Activated CD4-positive, alpha-beta T cell treated with anti-CD3 and anti-CD28 coated beads, Interleukin-2, amount 50 U/mL, for 1 hour (primary cell): ENCODE measurements around the gene BPHL.
"Not testable (repeated sequence)": the region's sequence is repeated elsewhere in the genome, so short reads cannot be mapped to it uniquely, and the experiment has no call there.

Source experiments
- DNase-seq: peaks from one replicate; pipeline ENCODE4 v3.0.0-alpha.2; 2020

Gene BPHL

DNA sequence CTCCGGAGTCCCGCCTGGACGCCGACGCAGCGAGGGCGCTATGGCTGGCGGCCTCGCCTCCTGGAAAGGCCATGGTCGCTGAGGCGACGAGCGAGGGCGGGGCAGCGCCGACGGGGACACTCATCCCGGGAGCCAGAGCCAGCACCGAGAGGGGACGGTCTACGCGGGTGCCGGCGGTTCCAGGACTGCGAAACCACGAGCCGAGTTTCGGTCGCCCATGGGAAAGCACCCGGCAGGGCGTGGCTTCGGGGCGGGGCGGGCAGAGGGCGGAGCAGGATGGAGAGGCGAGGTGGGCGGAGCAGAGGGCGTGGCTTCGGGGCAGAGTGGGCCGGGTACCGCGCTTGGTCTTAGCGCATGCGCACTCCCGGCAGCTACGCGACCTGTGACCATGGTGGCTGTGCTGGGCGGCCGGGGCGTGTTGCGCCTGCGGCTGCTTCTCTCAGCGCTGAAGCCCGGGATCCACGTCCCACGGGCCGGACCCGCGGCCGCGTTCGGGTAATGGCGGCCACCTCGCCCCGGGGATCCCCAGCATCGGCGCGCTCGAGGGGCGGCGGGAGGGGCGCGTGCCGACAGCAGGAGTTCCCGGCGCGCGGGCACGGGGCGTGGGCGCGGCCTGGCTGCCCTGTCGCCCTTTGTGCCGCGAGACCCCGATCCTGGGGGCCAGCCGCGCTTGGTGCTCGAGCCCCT lies at the start of gene BPHL:
Gene BPHL (plus strand): TSS at position 359 of the 687 bp plus-strand sequence. CDS start 30 bp downstream, at position 389.
- peak; percentile 100 for DNase-seq

GRCh38 chr6:3071568-3071967 lies 46.9 kb upstream of the BPHL start:
- DNase-seq: no peak

GRCh38 chr6:3072798-3073197 lies 45.7 kb upstream of the BPHL start:
- no peak for DNase-seq

- no peak for DNase-seq
Observed at GRCh38 chr6:3073382-3073781, 45.1 kb upstream of the BPHL start.

DNA sequence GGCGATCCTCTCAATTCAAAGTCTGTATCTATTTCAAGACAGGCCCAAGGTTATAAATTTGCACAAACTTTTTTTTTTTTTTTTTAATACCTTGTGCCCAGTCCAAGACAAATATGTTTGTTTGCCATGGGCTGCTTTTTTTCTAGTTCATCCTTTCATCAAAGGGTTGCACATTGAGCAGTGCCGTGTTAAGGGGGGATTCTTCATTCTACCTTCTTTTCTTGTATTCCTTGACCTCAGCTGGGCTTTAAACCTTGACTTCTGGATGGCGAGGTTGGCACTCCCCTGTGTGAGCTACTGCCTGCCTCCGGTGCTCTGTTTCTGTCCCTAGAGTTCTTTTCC lies 42.8 kb upstream of the BPHL start:
- no peak for DNase-seq

DNA sequence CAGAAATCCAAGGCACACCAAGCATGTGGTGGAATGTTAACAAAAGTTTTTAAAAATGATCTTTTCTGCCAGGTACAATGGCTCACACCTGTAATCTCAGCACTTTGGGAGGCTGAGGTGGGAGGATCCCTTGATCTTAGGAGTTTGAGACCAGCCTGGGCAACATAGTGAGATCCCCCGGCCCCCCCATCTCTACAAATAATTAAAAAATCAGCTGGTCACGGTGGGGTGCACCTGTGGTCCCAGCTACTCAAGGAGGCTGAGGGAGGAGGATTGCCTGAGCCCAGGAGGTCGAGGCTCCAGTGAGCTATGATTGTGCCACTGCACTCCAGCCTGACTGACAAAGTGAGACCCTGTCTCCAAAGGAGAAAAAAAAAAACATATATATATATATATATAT lies 42.2 kb upstream of the BPHL start:
- DNase-seq: no peak

DNA sequence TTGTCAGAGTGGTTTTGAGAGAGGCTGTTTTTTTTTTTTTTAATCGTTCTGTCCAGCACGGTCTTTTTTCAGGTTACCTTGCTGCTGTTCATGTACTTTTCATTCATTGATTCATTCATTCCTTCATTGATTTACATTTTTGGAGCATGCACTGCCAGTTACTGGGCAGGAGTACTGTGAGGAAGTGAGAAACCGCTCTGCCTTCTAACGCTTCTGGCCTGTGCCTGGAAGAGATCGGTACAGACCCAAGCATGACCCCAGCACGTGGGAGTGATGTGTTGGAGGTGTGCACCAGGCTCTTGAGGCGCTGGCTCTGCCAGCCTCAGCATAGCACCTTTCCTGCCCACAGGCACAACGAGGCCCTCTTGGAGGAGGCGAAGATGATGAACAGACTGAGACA lies 41.1 kb upstream of the BPHL start:
- DNase-seq: no peak

DNA sequence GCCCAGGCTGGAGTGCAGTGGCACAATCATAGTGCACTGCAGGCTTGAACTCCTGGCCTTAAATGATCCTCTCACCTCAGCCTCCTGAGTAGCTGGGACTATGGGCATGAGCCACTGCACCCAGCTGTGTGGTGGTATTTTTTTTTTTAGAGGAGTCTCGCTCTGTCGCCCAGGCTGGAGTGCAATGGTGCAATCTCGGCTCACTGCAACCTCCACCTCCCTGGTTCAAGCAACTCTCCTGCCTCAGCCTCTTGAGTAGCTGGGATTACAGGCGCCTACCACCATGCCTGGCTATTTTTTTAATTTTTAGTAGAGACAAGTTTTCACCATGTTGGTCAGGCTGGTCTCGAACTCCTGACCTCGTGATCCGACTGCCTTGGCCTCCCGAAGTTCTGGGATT lies 39.6 kb upstream of the BPHL start:
- not testable (repeated sequence) for DNase-seq

DNA sequence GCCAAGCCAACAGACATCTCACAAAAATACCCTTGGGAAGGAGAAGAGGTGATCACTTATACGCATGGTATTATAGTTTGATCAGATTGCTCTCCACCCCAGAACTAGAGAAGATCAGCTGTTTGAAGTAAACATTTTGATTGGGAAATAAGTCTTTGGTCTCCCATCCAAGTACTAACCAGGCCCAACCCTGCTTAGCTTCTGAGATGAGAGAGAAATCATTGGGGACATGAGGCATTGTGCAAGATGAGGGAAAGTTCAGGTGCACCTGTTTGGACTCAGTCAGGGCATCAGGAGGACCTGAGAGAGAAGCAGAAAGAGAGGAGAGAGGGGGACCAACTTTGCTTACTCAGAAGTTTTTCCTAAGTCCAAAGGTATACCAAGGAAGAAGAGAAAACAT lies 38.8 kb upstream of the BPHL start:
- DNase-seq: no peak

DNA sequence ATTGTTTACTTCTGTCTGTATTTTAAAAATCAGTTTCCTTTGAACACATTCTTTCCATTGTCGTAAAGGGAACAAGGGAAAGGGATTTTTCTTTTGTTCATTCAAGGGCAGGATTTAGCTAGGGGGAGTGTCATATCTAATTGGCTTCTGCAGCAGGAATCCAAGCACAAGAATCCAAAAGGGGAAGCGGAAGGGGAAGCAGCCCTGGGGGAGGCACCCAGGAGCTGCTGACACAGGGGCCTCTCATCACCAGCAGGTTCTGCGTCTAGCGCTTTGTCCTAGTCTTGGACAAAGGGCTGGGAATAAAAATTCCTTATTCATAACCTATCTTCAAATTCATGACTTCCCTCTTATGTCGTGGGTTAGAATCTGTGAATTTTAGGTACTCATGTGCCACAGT lies 36.6 kb upstream of the BPHL start:
- no peak for DNase-seq

- no peak for DNase-seq
Observed at GRCh38 chr6:3085074-3085473, 33.4 kb upstream of the BPHL start.

GRCh38 chr6:3086282-3086946 lies 32.1 kb upstream of the BPHL start:
- DNase-seq: no peak

DNA sequence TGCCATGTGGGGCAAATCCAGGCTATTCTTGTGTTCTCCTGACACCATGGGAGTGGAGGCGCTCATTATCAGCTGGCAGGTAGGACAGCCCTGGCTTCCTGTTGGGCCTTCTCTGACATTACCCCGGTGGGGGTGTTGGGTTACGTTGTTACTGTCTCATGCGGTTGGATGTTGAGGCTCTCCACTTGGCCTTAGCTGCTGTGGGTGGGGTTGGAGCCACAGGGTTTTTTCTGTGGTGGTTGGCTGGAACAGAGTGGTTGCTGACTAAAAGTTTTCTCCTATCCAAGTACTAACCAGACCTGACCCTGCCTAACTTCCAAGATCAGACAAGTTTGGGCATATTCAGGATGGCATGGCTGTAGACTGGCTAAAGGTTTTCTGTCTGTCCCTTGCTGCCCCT lies 30.1 kb upstream of the BPHL start:
- no peak for DNase-seq

GRCh38 chr6:3088968-3089367 lies 29.5 kb upstream of the BPHL start:
- DNase-seq: no peak

- no peak for DNase-seq
Observed at GRCh38 chr6:3090013-3090412, 28.5 kb upstream of the BPHL start.

DNA sequence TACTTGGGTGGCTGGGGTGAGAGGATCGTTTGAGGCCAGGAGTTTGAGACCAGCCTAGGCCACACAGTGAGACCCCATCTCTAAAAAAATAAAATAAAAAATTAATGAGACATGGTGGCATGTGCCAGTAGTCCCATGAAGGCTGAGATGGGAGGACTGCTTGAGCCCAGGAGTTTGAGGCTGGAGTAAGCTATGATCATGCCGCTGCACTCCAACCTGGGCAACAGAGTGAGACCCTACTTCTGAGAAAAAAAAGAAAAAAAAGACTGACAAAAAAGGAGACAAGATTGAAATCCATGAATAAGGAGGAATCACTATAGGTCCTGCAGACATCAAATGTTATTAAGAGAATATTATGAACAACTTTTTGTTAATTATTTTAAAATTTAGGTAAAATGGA lies 23.7 kb upstream of the BPHL start:
- no peak for DNase-seq

GRCh38 chr6:3102875-3103274 lies 15.6 kb upstream of the BPHL start:
- no peak for DNase-seq

- DNase-seq: no peak
Observed at GRCh38 chr6:3108746-3109414, 9.6 kb upstream of the BPHL start.

DNA sequence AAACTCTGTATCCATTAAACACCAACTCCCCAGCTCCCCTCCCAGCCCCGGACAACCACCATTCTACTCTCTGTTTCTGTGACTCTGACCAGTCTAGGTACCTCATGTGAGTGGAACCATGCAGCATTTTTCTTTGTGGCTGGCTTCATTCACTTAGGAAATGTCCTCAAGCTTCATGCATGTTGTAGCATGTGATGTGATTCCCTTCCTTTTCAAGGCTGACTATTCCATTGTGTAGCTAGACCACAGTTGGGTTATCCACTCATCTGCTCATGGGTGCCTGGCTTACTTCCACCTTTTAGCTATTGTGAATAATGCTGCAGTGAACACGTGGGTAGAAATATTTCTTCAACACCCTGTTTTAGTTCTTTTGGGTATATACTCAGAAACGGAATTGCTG lies 8.8 kb upstream of the BPHL start:
- no peak for DNase-seq

DNA sequence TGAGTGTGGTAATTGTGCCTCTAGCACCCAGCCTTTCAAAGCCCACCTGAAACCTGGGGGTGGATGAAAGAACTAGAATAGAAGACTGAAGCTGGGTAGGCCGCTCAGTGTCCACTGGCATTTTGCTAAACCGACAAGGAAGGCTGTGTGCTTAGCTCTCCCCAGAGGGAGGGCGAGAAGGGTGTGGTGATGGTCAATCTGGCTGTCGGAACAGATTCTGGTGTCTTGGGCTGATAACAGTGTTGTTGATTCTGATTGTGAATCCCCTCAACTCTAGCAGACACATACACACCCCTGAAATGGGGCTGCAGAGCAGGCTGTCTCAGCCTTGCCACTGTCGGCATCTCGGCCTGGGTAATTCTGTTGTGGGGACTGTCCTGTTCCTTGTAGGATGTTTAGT lies 4.1 kb upstream of the BPHL start:
- DNase-seq: no peak

DNA sequence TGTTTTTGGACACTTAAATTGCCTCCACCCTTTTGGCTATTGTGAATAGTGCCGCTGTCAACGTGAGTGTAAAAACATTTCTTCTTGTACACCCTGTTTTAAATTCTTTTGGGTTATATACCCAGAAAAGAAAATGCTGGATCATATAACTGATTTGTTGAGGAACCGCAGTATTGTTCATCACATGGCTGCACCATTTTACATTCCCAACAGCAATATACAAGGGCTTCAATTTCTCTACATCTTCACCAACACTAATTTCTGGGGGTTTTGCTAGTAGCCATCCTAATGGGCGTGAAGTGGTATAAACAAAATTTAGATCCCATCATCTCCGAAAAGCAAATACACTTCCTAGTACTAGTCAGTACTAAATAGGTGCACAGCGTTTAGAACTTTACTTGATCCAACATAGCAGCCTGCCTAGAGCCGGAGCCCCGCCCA lies 579 bp upstream of the BPHL start:
- DNase-seq: no peak

- DNase-seq: no peak
Observed at GRCh38 chr6:3119040-3119723, 671 bp downstream of the BPHL start.

- no peak for DNase-seq
Observed at GRCh38 chr6:3120765-3121089, 2.2 kb downstream of the BPHL start.

GRCh38 chr6:3122823-3123182 lies 4.3 kb downstream of the BPHL start:
- no peak for DNase-seq
